ENCODE data around the gene ANXA3.

ANXA3 gene

GRCh38 chr4:78599147-78599546 is 47.6 kb downstream of the ANXA3 start:
- no peak for TF ChIP-seq CTCF (IDR thresholded peaks at IDR 0.05; ENCODE audit: low read depth, low read length)
- DNase-seq (ENCODE audit: low read depth, low spot score) = no peak
- in situ Hi-C loops (cut with HindIII; ENCODE audit: low sequenced_read_pairs) = no loop called here
- H3K4me3 ChIP-seq (ENCODE audit: low read depth, low read length) = no peak overlapping the region

GRCh38 chr4:78599931-78600375 is 48.4 kb downstream of the ANXA3 start:
- in situ Hi-C loops (cut with HindIII; ENCODE audit: low sequenced_read_pairs) = no loop called here
- no peak overlapping the region for H3K4me3 ChIP-seq (ENCODE audit: low read depth, low read length)
- no peak for DNase-seq (ENCODE audit: low read depth, low spot score)
- no peak for TF ChIP-seq CTCF (IDR thresholded peaks at IDR 0.05; ENCODE audit: low read depth, low read length)

- in situ Hi-C loops (cut with HindIII; ENCODE audit: low sequenced_read_pairs) = no loop called here
- TF ChIP-seq CTCF (IDR thresholded peaks at IDR 0.05; ENCODE audit: low read depth, low read length) = no peak
- DNase-seq (ENCODE audit: low read depth, low spot score) = no peak
- no peak overlapping the region for H3K4me3 ChIP-seq (ENCODE audit: low read depth, low read length)
Observed at GRCh38 chr4:78601013-78601412, 49.4 kb downstream of the ANXA3 start.

GRCh38 chr4:78602334-78602733 is 50.8 kb downstream of the ANXA3 start:
- H3K4me3 ChIP-seq (ENCODE audit: low read depth, low read length) = no peak overlapping the region
- DNase-seq (ENCODE audit: low read depth, low spot score) = no peak
- no peak for TF ChIP-seq CTCF (IDR thresholded peaks at IDR 0.05; ENCODE audit: low read depth, low read length)
- in situ Hi-C loops (cut with HindIII; ENCODE audit: low sequenced_read_pairs) = no loop called here

GRCh38 chr4:78603384-78603783 is 51.8 kb downstream of the ANXA3 start:
- DNase-seq (ENCODE audit: low read depth, low spot score) = no peak
- H3K4me3 ChIP-seq (ENCODE audit: low read depth, low read length) = no peak overlapping the region
- in situ Hi-C loops (cut with HindIII; ENCODE audit: low sequenced_read_pairs) = no loop called here
- TF ChIP-seq CTCF (IDR thresholded peaks at IDR 0.05; ENCODE audit: low read depth, low read length) = no peak

- no peak overlapping the region for H3K4me3 ChIP-seq (ENCODE audit: low read depth, low read length)
- TF ChIP-seq CTCF (IDR thresholded peaks at IDR 0.05; ENCODE audit: low read depth, low read length) = no peak
- DNase-seq (ENCODE audit: low read depth, low spot score) = no peak
- in situ Hi-C loops (cut with HindIII; ENCODE audit: low sequenced_read_pairs) = no loop called here
Observed at GRCh38 chr4:78604988-78605387, 53.4 kb downstream of the ANXA3 start.

- no peak for TF ChIP-seq CTCF (IDR thresholded peaks at IDR 0.05; ENCODE audit: low read depth, low read length)
- no peak for DNase-seq (ENCODE audit: low read depth, low spot score)
- no peak overlapping the region for H3K4me3 ChIP-seq (ENCODE audit: low read depth, low read length)
- in situ Hi-C loops (cut with HindIII; ENCODE audit: low sequenced_read_pairs) = no loop called here
Observed at GRCh38 chr4:78606035-78606434, 54.5 kb downstream of the ANXA3 start.

Data from astrocyte of the spinal cord (primary cell).